Adrenal gland (tissue), 5 donors: ENCODE data around the gene CACNA1F.

Experiments used
- CTCF ChIP-seq, 6 experiments: fragments of 450-650 bp in 4 of 6; fragments of 200-600 bp in 2 of 6; sonication (generic) in 1 of 6; IDR thresholded peaks; 1 replicate in 5 of 6; 2 replicates in 1 of 6; pipeline versions ENCODE4 v1.5.1 to v1.8.0; 2016 to 2021; ENCODE audit warnings: antibody characterized with exemption in 6 of 6, mild to moderate bottlenecking in 2 of 6, moderate library complexity in 1 of 6
- POLR2A ChIP-seq, 2 donors: fragments of 450-650 bp; IDR thresholded peaks; one replicate each; pipeline ENCODE4 v1.6.1; 2017; ENCODE audit warnings: antibody characterized with exemption in 2 of 2, mild to moderate bottlenecking in 2 of 2, moderate library complexity in 1 of 2
- donor health status: DM: no; HTN: no; CAD: no.

GRCh38 chrX:49212861-49213260, 20.3 kb downstream of the CACNA1F start:
- TF ChIP-seq CTCF (IDR thresholded peaks at IDR 0.05) (no peak), POLR2A (IDR thresholded peaks at IDR 0.05) (no peak)
